GM21515 (cell line): ENCODE data around the gene IDH3G.

Source experiments
- ATAC-seq: cut with Tn5 transposase; IDR thresholded peaks from one replicate; pipeline ENCODE4 v1.9.1; 2021; ENCODE audit not compliant: unreplicated experiment

The IDH3G gene

GRCh38 chrX:153773741-153774575, 20.2 kb downstream of the IDH3G start:
- ATAC-seq = no peak

- no peak for ATAC-seq
Measured at GRCh38 chrX:153773218-153773611, 21.0 kb downstream of the IDH3G start.

- no peak for ATAC-seq
Measured at GRCh38 chrX:153772316-153773217, 21.6 kb downstream of the IDH3G start.

GRCh38 chrX:153771415-153772315, 22.5 kb downstream of the IDH3G start:
- ATAC-seq = no peak

GRCh38 chrX:153770601-153771414, 23.4 kb downstream of the IDH3G start:
- no peak for ATAC-seq

GRCh38 chrX:153769865-153770600, 24.1 kb downstream of the IDH3G start:
- no peak for ATAC-seq

GRCh38 chrX:153769158-153769864, 24.9 kb downstream of the IDH3G start:
- ATAC-seq = no peak

- no peak for ATAC-seq
Measured at GRCh38 chrX:153768311-153769157, 25.6 kb downstream of the IDH3G start.

GRCh38 chrX:153767674-153768055, 26.5 kb downstream of the IDH3G start:
- no peak for ATAC-seq

GRCh38 chrX:153766871-153767673, 27.1 kb downstream of the IDH3G start:
- ATAC-seq = no peak

- ATAC-seq = no peak
Measured at GRCh38 chrX:153766098-153766817, 27.9 kb downstream of the IDH3G start.

GRCh38 chrX:153765138-153766079, 28.8 kb downstream of the IDH3G start:
- no peak for ATAC-seq

GRCh38 chrX:153764786-153765137, 29.4 kb downstream of the IDH3G start:
- ATAC-seq = no peak

- ATAC-seq = no peak
Measured at GRCh38 chrX:153763989-153764755, 30.0 kb downstream of the IDH3G start, which contains the start of gene PLXNB3. TSS of gene PLXNB3 (plus strand) at chrX:153764249. CDS start at chrX:153765536, 1,287 bp downstream.
